ENCODE results near the gene HERC2. TPM values are rescaled to one million over a fixed set of nuclear protein-coding genes. Genes with fewer than 3 reads are reported as not detected.
A peak's percentile ranks its signal among the peaks of the same experiment; 100 is the strongest.
"Not testable (repeated sequence)": the region's sequence is repeated elsewhere in the genome, so short reads cannot be mapped to it uniquely, and the experiment has no call there.

HERC2 gene
- total RNA-seq, 4 donors from 2014 or later, result 59.3 to 88.1 (median 71.0) TPM

DNA sequence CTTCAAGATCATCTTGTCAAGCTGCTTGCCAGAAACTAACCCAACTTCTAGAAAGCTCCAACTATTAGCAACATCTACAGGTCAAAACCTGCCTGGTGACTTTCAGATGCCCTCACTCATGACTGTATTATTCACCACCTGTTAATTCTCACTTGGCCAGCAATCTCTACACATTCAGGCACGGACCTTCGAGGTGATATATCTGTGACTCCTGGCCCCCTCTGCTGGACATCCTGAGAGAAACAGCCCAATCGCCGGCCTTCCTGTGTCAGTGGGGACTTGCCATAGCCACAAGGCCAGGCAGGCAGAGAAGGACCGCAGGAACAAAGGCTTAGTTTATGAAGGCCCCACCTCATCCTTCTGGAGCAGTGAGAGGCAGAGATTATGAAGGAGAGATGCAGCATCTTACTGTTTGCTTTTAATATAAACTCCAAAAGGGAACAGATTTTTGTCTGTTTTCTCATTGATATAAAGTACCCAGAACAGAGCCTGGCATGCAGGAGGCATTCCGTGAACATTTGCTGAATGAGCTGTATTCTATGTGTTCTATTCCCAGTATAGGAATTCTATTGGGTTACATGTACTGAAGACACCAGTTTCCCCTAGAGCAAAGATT is 198.5 kb downstream of the HERC2 start:
- H3K9me3 ChIP-seq, result no peaks in the 10 kb centered on the region
- DNase-seq, result peak; percentile 90 to 91
- TF ChIP-seq, protein P1, sequence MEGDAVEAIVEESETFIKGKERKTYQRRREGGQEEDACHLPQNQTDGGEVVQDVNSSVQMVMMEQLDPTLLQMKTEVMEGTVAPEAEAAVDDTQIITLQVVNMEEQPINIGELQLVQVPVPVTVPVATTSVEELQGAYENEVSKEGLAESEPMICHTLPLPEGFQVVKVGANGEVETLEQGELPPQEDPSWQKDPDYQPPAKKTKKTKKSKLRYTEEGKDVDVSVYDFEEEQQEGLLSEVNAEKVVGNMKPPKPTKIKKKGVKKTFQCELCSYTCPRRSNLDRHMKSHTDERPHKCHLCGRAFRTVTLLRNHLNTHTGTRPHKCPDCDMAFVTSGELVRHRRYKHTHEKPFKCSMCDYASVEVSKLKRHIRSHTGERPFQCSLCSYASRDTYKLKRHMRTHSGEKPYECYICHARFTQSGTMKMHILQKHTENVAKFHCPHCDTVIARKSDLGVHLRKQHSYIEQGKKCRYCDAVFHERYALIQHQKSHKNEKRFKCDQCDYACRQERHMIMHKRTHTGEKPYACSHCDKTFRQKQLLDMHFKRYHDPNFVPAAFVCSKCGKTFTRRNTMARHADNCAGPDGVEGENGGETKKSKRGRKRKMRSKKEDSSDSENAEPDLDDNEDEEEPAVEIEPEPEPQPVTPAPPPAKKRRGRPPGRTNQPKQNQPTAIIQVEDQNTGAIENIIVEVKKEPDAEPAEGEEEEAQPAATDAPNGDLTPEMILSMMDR (IDR thresholded peaks at IDR 0.05), result peak; percentile 45 to 93 (median 79)
- no peak for TF ChIP-seq POLR2A (IDR thresholded peaks at IDR 0.05)
- peak overlapping the region in 1 of 3 donors; percentile 30 for H3K27ac ChIP-seq
- intact Hi-C loops (cut with DNase I), result no loop called here
- H3K4me3 ChIP-seq (replicated peaks in 1 of 3), result no peak overlapping the region
- H3K27me3 ChIP-seq, result no peaks in the 10 kb centered on the region
- peaks cover 12 to 22% of the 10 kb centered on the region in 2 donors for H3K36me3 ChIP-seq
- peaks cover 0 to 3% of the 10 kb centered on the region in 2 donors for H3K4me1 ChIP-seq
- WGBS, 2 donors, result 21 to 27% methylated on average over 6 of the region's 6 CpGs

DNA sequence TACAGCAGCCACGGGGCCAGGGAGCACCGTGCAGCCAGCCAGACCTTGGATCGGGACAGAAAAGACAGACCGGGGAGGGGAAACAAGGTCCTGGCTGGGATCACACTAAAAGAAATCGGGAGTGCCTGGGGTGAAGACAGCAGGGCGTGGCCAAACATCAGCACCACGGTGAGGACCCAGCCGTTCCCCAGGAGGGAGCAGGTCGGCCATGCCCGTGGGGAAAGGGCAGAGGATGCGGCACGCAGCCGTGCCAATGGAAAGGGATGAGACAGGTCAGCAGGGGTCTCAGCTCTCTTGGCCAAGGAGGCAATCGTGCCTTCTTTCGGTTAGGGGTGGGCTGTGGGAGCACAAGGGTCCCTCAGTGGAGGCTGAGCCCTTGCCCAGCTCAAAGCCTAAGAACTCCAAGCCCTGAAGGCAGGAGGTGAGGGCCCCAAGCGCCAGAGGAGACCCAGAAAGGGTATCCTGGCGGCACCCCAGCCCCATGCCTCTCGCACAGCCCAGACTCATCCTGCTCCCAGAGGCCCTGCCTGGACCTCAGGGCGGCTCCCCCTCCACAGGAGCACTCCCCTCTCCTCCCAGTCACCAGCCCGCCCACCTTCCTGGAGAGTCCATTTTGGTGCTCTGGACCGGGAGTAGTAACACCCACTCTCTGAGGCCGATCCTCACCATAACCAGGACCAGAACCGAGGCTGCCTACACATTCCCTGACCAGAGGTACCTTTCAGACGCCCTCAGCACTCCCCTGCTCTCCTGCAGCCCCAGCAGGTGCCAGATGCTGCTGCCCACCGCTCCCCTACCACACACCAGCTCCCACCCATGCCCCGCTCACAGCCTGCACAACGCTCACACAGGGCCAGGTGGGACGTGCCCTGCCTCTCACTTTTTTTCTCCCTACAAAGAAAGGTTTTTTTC is 199.7 kb downstream of the HERC2 start:
- no peak overlapping the region for H3K4me3 ChIP-seq (replicated peaks in 1 of 3)
- no peak for DNase-seq
- intact Hi-C loops (cut with DNase I), result no loop called here
- peaks cover 20 to 26% of the 10 kb centered on the region in 2 donors for H3K36me3 ChIP-seq
- no peaks in the 10 kb centered on the region for H3K27me3 ChIP-seq
- 88 to 89% methylated on average over 24 to 25 of the region's 28 CpGs for WGBS, 2 donors
- no peak for TF ChIP-seq POLR2A (IDR thresholded peaks at IDR 0.05)
- TF ChIP-seq, protein P1 (IDR thresholded peaks at IDR 0.05), result no peak
- peak overlapping the region in 1 of 3 donors; percentile 2 for H3K27ac ChIP-seq
- H3K9me3 ChIP-seq, result no peaks in the 10 kb centered on the region
- H3K4me1 ChIP-seq, result peaks cover 0 to 3% of the 10 kb centered on the region in 2 donors

DNA sequence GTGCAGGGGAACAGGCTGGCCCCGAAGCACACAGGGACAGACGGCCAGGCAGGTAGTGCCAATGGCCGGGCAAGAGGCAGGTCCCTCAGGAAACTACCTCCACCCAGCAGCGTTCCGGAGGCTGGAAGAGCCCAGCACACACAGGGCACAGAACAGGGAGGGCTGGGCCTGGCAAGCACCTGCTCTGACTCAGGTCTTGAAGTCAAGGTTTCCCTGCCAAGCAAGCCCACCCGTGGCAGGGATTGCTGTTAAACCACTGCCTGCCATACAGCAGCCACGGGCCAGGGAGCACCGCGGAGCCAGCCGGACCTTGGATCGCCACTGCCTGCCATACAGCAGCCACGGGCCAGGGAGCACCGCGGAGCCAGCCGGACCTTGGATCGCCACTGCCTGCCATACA is 200.4 kb downstream of the HERC2 start:
- H3K4me1 ChIP-seq; H3K4me3 ChIP-seq (replicated peaks in 1 of 3); H3K27ac ChIP-seq; H3K9me3 ChIP-seq; DNase-seq; H3K27me3 ChIP-seq: not testable (repeated sequence)
- peaks cover 23 to 26% of the 10 kb centered on the region in 2 donors for H3K36me3 ChIP-seq
- intact Hi-C loops (cut with DNase I), result loop anchor here (2.0 kb wide), 1 partner anchor 41 kb away; no protein-coding TSS in a partner anchor
- 92 to 94% methylated on average over 7 to 13 of the region's 16 CpGs for WGBS, 2 donors

DNA sequence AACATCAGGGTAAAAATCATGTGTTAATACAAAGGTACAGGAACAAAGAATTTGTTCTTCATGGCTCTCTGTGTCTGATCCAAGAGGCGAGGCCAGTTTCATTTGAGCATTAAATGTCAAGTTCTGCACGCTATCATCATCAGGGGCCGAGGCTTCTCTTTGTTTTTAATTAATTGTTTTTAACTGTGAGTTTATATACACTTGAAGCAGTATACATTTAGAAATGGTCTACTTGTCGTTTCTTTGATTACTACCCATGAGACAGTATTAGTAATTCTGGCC is 201.7 kb downstream of the HERC2 start:
- H3K4me3 ChIP-seq (replicated peaks in 1 of 3), result no peak overlapping the region
- no peak for TF ChIP-seq POLR2A (IDR thresholded peaks at IDR 0.05)
- TF ChIP-seq, protein P1 (IDR thresholded peaks at IDR 0.05), result no peak

DNA sequence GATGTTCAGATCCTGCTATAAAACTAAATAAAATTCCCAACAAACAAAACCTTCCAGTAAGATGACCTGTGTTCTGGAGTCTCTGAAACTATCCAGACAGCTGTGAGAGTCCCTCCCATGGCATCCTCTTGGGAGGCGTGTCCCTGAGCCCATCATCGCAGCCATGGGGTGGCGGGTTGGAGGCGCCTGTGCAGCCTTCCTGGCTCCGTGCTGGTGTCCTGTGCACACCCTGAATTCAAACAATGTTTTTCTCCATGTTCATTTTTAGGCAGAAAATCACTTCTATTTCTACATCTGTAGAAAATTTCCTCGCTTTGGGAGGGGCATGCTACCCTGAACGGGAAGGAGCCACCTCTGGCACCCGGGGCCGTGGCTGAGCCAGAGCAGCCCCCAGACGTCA is 203.4 kb downstream of the HERC2 start:
- DNase-seq, result no peak
- Histone ChIP-seq H3K4me3 (replicated peaks in 1 of 3) (no peak overlapping the region), H3K9me3 (no peaks in the 10 kb centered on the region), H3K36me3 (peaks cover 17 to 25% of the 10 kb centered on the region in 2 donors), H3K27ac (no peak overlapping the region), H3K27me3 (no peaks in the 10 kb centered on the region), H3K4me1 (peaks cover 12 to 25% of the 10 kb centered on the region in 2 donors)
- 95% methylated on average over 10 of the region's 10 CpGs for WGBS, 2 donors
- intact Hi-C loops (cut with DNase I), result no loop called here
- no peak for TF ChIP-seq POLR2A (IDR thresholded peaks at IDR 0.05)
- TF ChIP-seq, protein P1 (IDR thresholded peaks at IDR 0.05), result no peak

More for the DNA sequence above, 201.7 kb downstream of the HERC2 start:
- Histone ChIP-seq H3K9me3 (no peaks in the 10 kb centered on the region), H3K27me3 (no peaks in the 10 kb centered on the region), H3K4me1 (peaks cover 5 to 7% of the 10 kb centered on the region in 2 donors), H3K36me3 (peaks cover 25 to 26% of the 10 kb centered on the region in 2 donors), H3K27ac (no peak overlapping the region)
- 94 to 95% methylated on average over 4 of the region's 4 CpGs for WGBS, 2 donors
- no peak for DNase-seq
- intact Hi-C loops (cut with DNase I), result loop anchor here (2.0 kb wide), 1 partner anchor 39 kb away; no protein-coding TSS in a partner anchor
